Endothelial cell of umbilical vein (primary cell): ENCODE data around the gene CAPN7. TPM values are rescaled to one million over a fixed set of nuclear protein-coding genes. Genes with fewer than 3 reads are reported as not detected.

ENCODE experiments used
- BruUV-seq: library from RNA; stranded (reverse); fragments of 400-500 nt; replicated peaks from 2 replicates; lab custom pipeline; 2021; lab: Mats Ljungman, UMichigan
- CTCF ChIA-PET: fragments of 300-600, 350-600 bp; sonication (Branson Sonifier 250); formaldehyde crosslinking; loops from one replicate; lab custom pipeline; 2021; ENCODE audit warnings: antibody characterized with exemption, inconsistent platforms; lab: Charles Lee
- POLR2A ChIA-PET: fragments of 300-600, 350-600 bp; sonication (Branson Sonifier 250); formaldehyde crosslinking; loops from one replicate; lab custom pipeline; 2021; ENCODE audit warnings: antibody characterized with exemption, inconsistent platforms; lab: Charles Lee
- DNase-seq: peaks from one replicate; pipeline ENCODE4 v3.0.0-alpha.2; 2011; ENCODE audit warnings: low read depth, low spot score
- FAIRE-seq: peaks from 2 replicates; lab custom pipeline; 2011; peaks lifted over from hg19 to GRCh38; lab: Jason Lieb, UNC
- H2AFZ ChIP-seq: 2 replicates; pipeline ENCODE4 v1.6.0; 2012; ENCODE audit warnings: low read depth, low read length, control low read depth, inconsistent platforms
- H3K27ac ChIP-seq: 2 replicates; pipeline ENCODE4 v1.5.1; 2011; ENCODE audit warnings: low read depth, mild to moderate bottlenecking, control low read depth, low read length, moderate library complexity; ENCODE audit not compliant: insufficient read depth
- H3K27me3 ChIP-seq, 2 experiments: 2 replicates each; pipeline versions ENCODE4 v1.6.0 to v1.6.1; 2011; ENCODE audit warnings: low read length in 2 of 2, mixed read lengths in 1 of 2; ENCODE audit not compliant: control insufficient read depth in 2 of 2, insufficient read depth in 2 of 2
- H3K36me3 ChIP-seq, 2 experiments: 2 replicates in 1 of 2; 3 replicates in 1 of 2; pipeline ENCODE4 v1.5.1; 2011; ENCODE audit warnings: low read length in 2 of 2, mild to moderate bottlenecking in 1 of 2, moderate library complexity in 1 of 2; ENCODE audit not compliant: control insufficient read depth in 2 of 2, insufficient read depth in 2 of 2; ENCODE audit errors: extremely low read depth in 1 of 2
- H3K4me1 ChIP-seq: 3 replicates; pipeline ENCODE4 v1.5.1; 2011; ENCODE audit warnings: mild to moderate bottlenecking, low read length; ENCODE audit not compliant: control insufficient read depth, insufficient read depth; ENCODE audit errors: extremely low read depth
- H3K4me2 ChIP-seq: 2 replicates; pipeline ENCODE4 v1.6.1; 2011; ENCODE audit warnings: low read length, control low read depth, mixed read lengths; ENCODE audit not compliant: insufficient read depth
- H3K4me3 ChIP-seq, 3 experiments: fragments of 200-600 bp in 1 of 3; sonication (generic), shearing (Covaris generic) in 1 of 3; replicated peaks in 1 of 3; 2 replicates each; pipeline ENCODE4 v1.5.1; 2011 to 2016; ENCODE audit warnings: control low read depth in 3 of 3, low read length in 3 of 3, mild to moderate bottlenecking in 2 of 3, inconsistent platforms in 1 of 3, low read depth in 1 of 3, moderate library complexity in 1 of 3; ENCODE audit not compliant: insufficient read depth in 1 of 3
- H3K79me2 ChIP-seq: 2 replicates; pipeline ENCODE4 v1.6.0; 2012; ENCODE audit warnings: low read length, inconsistent platforms; ENCODE audit not compliant: control insufficient read depth, insufficient read depth
- H3K9ac ChIP-seq: replicated peaks from 2 replicates; pipeline ENCODE3; 2011; ENCODE audit warnings: low read length, control low read depth; ENCODE audit not compliant: insufficient read depth; ENCODE audit errors: extremely low read depth
- H3K9me1 ChIP-seq: replicated peaks from 3 replicates; pipeline ENCODE4 v1.6.0; 2011; ENCODE audit warnings: mild to moderate bottlenecking, low read length; ENCODE audit not compliant: control insufficient read depth, insufficient read depth; ENCODE audit errors: extremely low read depth
- H3K9me3 ChIP-seq: replicated peaks from 2 replicates; pipeline ENCODE4 v1.5.1; 2012; ENCODE audit warnings: low read length, inconsistent platforms; ENCODE audit not compliant: control insufficient read depth, insufficient read depth
- H4K20me1 ChIP-seq: replicated peaks from 2 replicates; pipeline ENCODE3; 2011; ENCODE audit warnings: mild to moderate bottlenecking, low read length; ENCODE audit not compliant: control insufficient read depth, insufficient read depth; ENCODE audit errors: extremely low read depth
- CTCF ChIP-seq, 2 donors: IDR thresholded peaks; 1 replicate in 1 of 2; 2 replicates in 1 of 2; pipeline ENCODE4 v1.5.1; 2011; ENCODE audit warnings: low read length in 2 of 2, mild to moderate bottlenecking in 2 of 2, moderate library complexity in 2 of 2, control low read depth in 1 of 2, inconsistent platforms in 1 of 2, low read depth in 1 of 2; ENCODE audit not compliant: insufficient read depth in 1 of 2; ENCODE audit errors: extremely low read depth in 1 of 2
- EZH2 ChIP-seq: IDR thresholded peaks from 2 replicates; pipeline ENCODE4 v1.6.1; 2012; ENCODE audit warnings: borderline replicate concordance, low read depth, mild to moderate bottlenecking, moderate library complexity, low read length, inconsistent platforms; ENCODE audit not compliant: severe bottlenecking
- FOS ChIP-seq: IDR thresholded peaks from 2 replicates; pipeline ENCODE4 v1.6.1; 2011; ENCODE audit warnings: mild to moderate bottlenecking, low read length, moderate library complexity, borderline replicate concordance; ENCODE audit not compliant: insufficient read depth
- GATA2 ChIP-seq: IDR thresholded peaks from 2 replicates; pipeline ENCODE4 v1.7.0; 2011; ENCODE audit warnings: low read depth, mild to moderate bottlenecking, moderate library complexity, mixed read lengths, low read length; ENCODE audit not compliant: insufficient read length, insufficient read depth
- JUN ChIP-seq: IDR thresholded peaks from 2 replicates; pipeline ENCODE4 v1.6.1; 2011; ENCODE audit warnings: borderline replicate concordance, low read depth; ENCODE audit not compliant: insufficient read length, insufficient read depth
- MAX ChIP-seq: IDR thresholded peaks from 2 replicates; pipeline ENCODE4 v1.6.1; 2011; ENCODE audit not compliant: insufficient read depth, insufficient read length
- MYC ChIP-seq: IDR thresholded peaks from one replicate; pipeline ENCODE4 v1.6.1; 2011; ENCODE audit warnings: mild to moderate bottlenecking, low read depth, low read length
- POLR2A ChIP-seq: IDR thresholded peaks from 2 replicates; pipeline ENCODE4 v1.6.1; 2012; ENCODE audit warnings: low read depth, mild to moderate bottlenecking, control low read depth, low read length
- POLR2AphosphoS5 ChIP-seq: IDR thresholded peaks from 2 replicates; pipeline ENCODE4 v1.6.1; 2012; ENCODE audit warnings: low read depth, mild to moderate bottlenecking, control low read depth, low read length, moderate library complexity; ENCODE audit not compliant: insufficient read depth
- dilution Hi-C: fragments of 300-500 bp; cut with MboI; formaldehyde crosslinking; loops from one replicate; pipeline ENCODE4 v1.15.0; 2019; ENCODE audit warnings: low sequenced_read_pairs; ENCODE audit not compliant: extremely low pct_ligation_motif_present
- intact Hi-C: fragments of 100-400 bp; cut with micrococcal nuclease; formaldehyde crosslinking; loops from one replicate; pipeline ENCODE4 v1.10.0; 2022
- polyA plus RNA-seq, 4 experiments: library from polyadenylated mRNA; depleted of rRNA in 3 of 4; stranded (reverse) in 3 of 4; unstranded in 1 of 4; fragments of >200 nt; gene quantifications; 2 replicates each; pipeline versions ENCODE4 v1.2.1 to v1.2.3, GENCODE V29; 2011 to 2012; ENCODE audit warnings: missing spikeins in 1 of 4
- total RNA-seq: library from RNA; stranded (reverse); gene quantifications from 2 replicates; pipeline ENCODE4 v1.2.3, GENCODE V29; 2021

The CAPN7 gene
- total and polyA plus RNA-seq, 2 donors (not counting 3 experiments of a cell fraction or from before 2014, with no cell fraction given) = 13.2 to 32.7 TPM

GRCh38 chr3:15214758-15215157 lies 8.7 kb downstream of the CAPN7 start:
- Histone ChIP-seq H4K20me1 (no peaks in the 10 kb centered on the region), H3K4me1 (no peaks in the 10 kb centered on the region), H2AFZ (no peak overlapping the region), H3K27me3 (no peaks in the 10 kb centered on the region), H3K9me1 (no peaks in the 10 kb centered on the region), H3K27ac (no peak overlapping the region), H3K79me2 (peaks cover 14% of the 10 kb centered on the region), H3K36me3 (peaks cover 11 to 33% of the 10 kb centered on the region in 2 experiments), H3K4me2 (no peak overlapping the region), H3K9me3 (no peaks in the 10 kb centered on the region), H3K9ac (no peak overlapping the region), H3K4me3 (no peak overlapping the region)
- no peak for FAIRE-seq
- DNase-seq = no peak
- POLR2A ChIA-PET = no interaction called here
- dilution Hi-C loops = no loop called here
- CTCF ChIA-PET = interaction anchor here (1.9 kb wide), 1 partner anchor 190 kb away, joined by 5 read pairs; no protein-coding TSS in a partner anchor
- intact Hi-C loops = no loop called here
- BruUV-seq = no TSS peak
- no peak for TF ChIP-seq POLR2AphosphoS5
- no peak for TF ChIP-seq CTCF (IDR thresholded peaks at IDR 0.05; ENCODE audit: extremely low read depth in 1 of 2, insufficient read depth in 1 of 2, low read depth in 1 of 2, low read length in 2 of 2)
- TF ChIP-seq MAX = no peak
- TF ChIP-seq MYC = no peak
- no peak for TF ChIP-seq FOS

GRCh38 chr3:15215996-15216395 lies 9.9 kb downstream of the CAPN7 start:
- FAIRE-seq (no peak), DNase-seq (no peak)
- H3K9me1 ChIP-seq = no peaks in the 10 kb centered on the region
- no peak overlapping the region for H3K4me3 ChIP-seq
- H3K4me1 ChIP-seq = no peaks in the 10 kb centered on the region
- intact Hi-C loops (no loop called here), dilution Hi-C loops (no loop called here)
- no peaks in the 10 kb centered on the region for H3K9me3 ChIP-seq
- H2AFZ ChIP-seq = no peak overlapping the region
- H3K36me3 ChIP-seq = peaks cover 13 to 37% of the 10 kb centered on the region in 2 experiments
- H3K27ac ChIP-seq = no peak overlapping the region
- BruUV-seq = no TSS peak
- ChIA-PET POLR2A (no interaction called here), CTCF (no interaction called here)
- no peaks in the 10 kb centered on the region for H4K20me1 ChIP-seq
- no peak overlapping the region for H3K4me2 ChIP-seq
- H3K9ac ChIP-seq = no peak overlapping the region
- no peaks in the 10 kb centered on the region for H3K27me3 ChIP-seq
- TF ChIP-seq GATA2 (no peak), FOS (no peak), MAX (no peak), CTCF (IDR thresholded peaks at IDR 0.05; ENCODE audit: extremely low read depth in 1 of 2, insufficient read depth in 1 of 2, low read depth in 1 of 2, low read length in 2 of 2) (no peak), EZH2 (no peak), POLR2AphosphoS5 (no peak), JUN (no peak), POLR2A (no peak)
- peaks cover 4% of the 10 kb centered on the region for H3K79me2 ChIP-seq
